ENCODE measurements around the gene PPP1R9A.

Gene PPP1R9A

GRCh38 chr7:94996369-94996768 lies 89.0 kb downstream of the PPP1R9A start:
- Histone ChIP-seq H3K36me3 (ENCODE audit: insufficient read depth, low read length) (no peaks in the 10 kb centered on the region), H3K4me3 (ENCODE audit: low read depth in 1 of 2, low read length in 2 of 2) (no peak overlapping the region), H3K79me2 (ENCODE audit: insufficient read depth, low read length) (no peaks in the 10 kb centered on the region), H3K27me3 (ENCODE audit: insufficient read depth, low read length, poor library complexity) (no peaks in the 10 kb centered on the region), H3K9me3 (ENCODE audit: insufficient read depth, low read length, severe bottlenecking) (no peaks in the 10 kb centered on the region), H4K20me1 (ENCODE audit: insufficient read depth, low read length) (no peaks in the 10 kb centered on the region), H3K4me2 (ENCODE audit: insufficient read depth, low read length) (no peak overlapping the region), H3K4me1 (ENCODE audit: insufficient read depth, low read length) (no peaks in the 10 kb centered on the region), H3K27ac (ENCODE audit: low read length) (no peak overlapping the region), H2AFZ (ENCODE audit: low read depth, low read length) (no peak overlapping the region), H3K9ac (ENCODE audit: low read depth, low read length) (no peak overlapping the region)
- DNase-seq (no peak), ATAC-seq (ENCODE audit: insufficient read depth, low read depth) (no peak)
- TF ChIP-seq, protein P1, sequence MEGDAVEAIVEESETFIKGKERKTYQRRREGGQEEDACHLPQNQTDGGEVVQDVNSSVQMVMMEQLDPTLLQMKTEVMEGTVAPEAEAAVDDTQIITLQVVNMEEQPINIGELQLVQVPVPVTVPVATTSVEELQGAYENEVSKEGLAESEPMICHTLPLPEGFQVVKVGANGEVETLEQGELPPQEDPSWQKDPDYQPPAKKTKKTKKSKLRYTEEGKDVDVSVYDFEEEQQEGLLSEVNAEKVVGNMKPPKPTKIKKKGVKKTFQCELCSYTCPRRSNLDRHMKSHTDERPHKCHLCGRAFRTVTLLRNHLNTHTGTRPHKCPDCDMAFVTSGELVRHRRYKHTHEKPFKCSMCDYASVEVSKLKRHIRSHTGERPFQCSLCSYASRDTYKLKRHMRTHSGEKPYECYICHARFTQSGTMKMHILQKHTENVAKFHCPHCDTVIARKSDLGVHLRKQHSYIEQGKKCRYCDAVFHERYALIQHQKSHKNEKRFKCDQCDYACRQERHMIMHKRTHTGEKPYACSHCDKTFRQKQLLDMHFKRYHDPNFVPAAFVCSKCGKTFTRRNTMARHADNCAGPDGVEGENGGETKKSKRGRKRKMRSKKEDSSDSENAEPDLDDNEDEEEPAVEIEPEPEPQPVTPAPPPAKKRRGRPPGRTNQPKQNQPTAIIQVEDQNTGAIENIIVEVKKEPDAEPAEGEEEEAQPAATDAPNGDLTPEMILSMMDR (IDR thresholded peaks at IDR 0.05; ENCODE audit: borderline replicate concordance, extremely low read depth, low read length, poor library complexity, severe bottlenecking): no peak
- no peak for TF ChIP-seq EZH2 (IDR thresholded peaks at IDR 0.05; ENCODE audit: borderline replicate concordance, low read depth, low read length, severe bottlenecking)

DNA sequence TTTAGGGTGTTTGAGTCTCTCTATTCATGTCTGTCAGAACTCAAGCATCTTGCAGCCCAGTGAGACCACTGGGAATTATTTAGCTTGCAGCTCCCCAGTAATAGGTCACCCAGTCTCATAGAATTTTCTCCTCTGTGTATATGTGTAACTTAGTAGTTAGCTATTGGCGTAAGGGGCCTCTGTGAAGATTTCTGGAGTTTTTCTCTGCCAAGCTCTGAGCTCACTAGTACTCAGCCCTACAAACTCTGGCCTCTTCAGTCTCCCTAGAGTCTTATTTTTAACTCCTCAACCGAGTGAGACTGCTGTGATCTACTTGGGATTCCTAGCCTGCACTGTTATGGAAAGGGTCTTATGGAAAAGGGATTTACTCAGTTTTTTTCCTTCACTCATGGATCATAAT lies 90.2 kb downstream of the PPP1R9A start:
- ATAC-seq (ENCODE audit: insufficient read depth, low read depth) (no peak), DNase-seq (no peak)
- H2AFZ ChIP-seq (ENCODE audit: low read depth, low read length): no peak overlapping the region; the same call in 1 of the 2 replicates
- no peak overlapping the region for H3K9ac ChIP-seq (ENCODE audit: low read depth, low read length)
- TF ChIP-seq EZH2 (IDR thresholded peaks at IDR 0.05; ENCODE audit: borderline replicate concordance, low read depth, low read length, severe bottlenecking): no peak
- TF ChIP-seq, protein P1 (IDR thresholded peaks at IDR 0.05; ENCODE audit: borderline replicate concordance, extremely low read depth, low read length, poor library complexity, severe bottlenecking): no peak
- no peak overlapping the region for H3K4me3 ChIP-seq (ENCODE audit: low read depth in 1 of 2, low read length in 2 of 2)
- H3K9me3 ChIP-seq (ENCODE audit: insufficient read depth, low read length, severe bottlenecking): no peaks in the 10 kb centered on the region
- no peaks in the 10 kb centered on the region for H3K79me2 ChIP-seq (ENCODE audit: insufficient read depth, low read length)
- H3K4me1 ChIP-seq (ENCODE audit: insufficient read depth, low read length): no peaks in the 10 kb centered on the region
- no peaks in the 10 kb centered on the region for H4K20me1 ChIP-seq (ENCODE audit: insufficient read depth, low read length)
- H3K27ac ChIP-seq (ENCODE audit: low read length): no peak overlapping the region
- H3K4me2 ChIP-seq (ENCODE audit: insufficient read depth, low read length): no peak overlapping the region
- no peaks in the 10 kb centered on the region for H3K36me3 ChIP-seq (ENCODE audit: insufficient read depth, low read length)
- no peaks in the 10 kb centered on the region for H3K27me3 ChIP-seq (ENCODE audit: insufficient read depth, low read length, poor library complexity)

- Histone ChIP-seq H4K20me1 (ENCODE audit: insufficient read depth, low read length) (no peaks in the 10 kb centered on the region), H3K4me1 (ENCODE audit: insufficient read depth, low read length) (no peaks in the 10 kb centered on the region), H3K79me2 (ENCODE audit: insufficient read depth, low read length) (no peaks in the 10 kb centered on the region), H3K36me3 (ENCODE audit: insufficient read depth, low read length) (no peaks in the 10 kb centered on the region), H3K4me3 (ENCODE audit: low read depth in 1 of 2, low read length in 2 of 2) (no peak overlapping the region), H2AFZ (ENCODE audit: low read depth, low read length) (no peak overlapping the region), H3K27me3 (ENCODE audit: insufficient read depth, low read length, poor library complexity) (no peaks in the 10 kb centered on the region), H3K27ac (ENCODE audit: low read length) (no peak overlapping the region), H3K4me2 (ENCODE audit: insufficient read depth, low read length) (no peak overlapping the region), H3K9ac (ENCODE audit: low read depth, low read length) (no peak overlapping the region), H3K9me3 (ENCODE audit: insufficient read depth, low read length, severe bottlenecking) (no peaks in the 10 kb centered on the region)
- DNase-seq (no peak), ATAC-seq (ENCODE audit: insufficient read depth, low read depth) (no peak)
- TF ChIP-seq, protein P1 (IDR thresholded peaks at IDR 0.05; ENCODE audit: borderline replicate concordance, extremely low read depth, low read length, poor library complexity, severe bottlenecking): no peak
- no peak for TF ChIP-seq EZH2 (IDR thresholded peaks at IDR 0.05; ENCODE audit: borderline replicate concordance, low read depth, low read length, severe bottlenecking)
These were observed 91.1 kb downstream of the PPP1R9A start for GRCh38 chr7:94998266-94999068.
